Chondrocyte (in vitro differentiated cells): ENCODE data around the gene ADRA1B. TPM values are rescaled to one million over a fixed set of nuclear protein-coding genes. Genes with fewer than 3 reads are reported as not detected.

Experiments used
- DNase-seq: peaks from one replicate; pipeline ENCODE4 v3.0.0; 2021; ENCODE audit warnings: mixed read lengths, low spot score
- H3K27ac Mint-ChIP-seq: one replicate; pipeline ENCODE4 v1.8.0; 2021; ENCODE audit warnings: mild to moderate bottlenecking, moderate library complexity, mixed read lengths; ENCODE audit not compliant: unreplicated experiment
- H3K27me3 Mint-ChIP-seq: 2 replicates; pipeline ENCODE4 v1.8.0; 2021; ENCODE audit warnings: low read depth, mixed read lengths
- H3K36me3 Mint-ChIP-seq: 2 replicates; pipeline ENCODE4 v1.8.0; 2021; ENCODE audit warnings: low read depth, mixed read lengths
- H3K4me1 Mint-ChIP-seq: 2 replicates; pipeline ENCODE4 v1.8.0; 2021; ENCODE audit warnings: low read depth, mild to moderate bottlenecking, mixed read lengths
- H3K4me3 Mint-ChIP-seq: one replicate; pipeline ENCODE4 v1.8.0; 2021; ENCODE audit warnings: mild to moderate bottlenecking, moderate library complexity, mixed read lengths; ENCODE audit not compliant: unreplicated experiment
- H3K9me3 Mint-ChIP-seq: 2 replicates; pipeline ENCODE4 v1.8.0; 2021; ENCODE audit warnings: low read depth, mixed read lengths
- total RNA-seq: library from RNA; stranded (reverse); gene quantifications from 3 replicates; pipeline ENCODE4 v1.2.1, GENCODE V29; 2021
- TF ChIP-seq, protein P1 (sequence below): fragments of 200-600 bp; sonication (generic); IDR thresholded peaks from 2 replicates; pipeline ENCODE4 v1.5.0; 2021; ENCODE audit warnings: antibody characterized with exemption, mild to moderate bottlenecking, moderate library complexity

The ADRA1B gene
- total RNA-seq, 1 donor from 2014 or later = 0.72 TPM

- TF ChIP-seq, protein P1, sequence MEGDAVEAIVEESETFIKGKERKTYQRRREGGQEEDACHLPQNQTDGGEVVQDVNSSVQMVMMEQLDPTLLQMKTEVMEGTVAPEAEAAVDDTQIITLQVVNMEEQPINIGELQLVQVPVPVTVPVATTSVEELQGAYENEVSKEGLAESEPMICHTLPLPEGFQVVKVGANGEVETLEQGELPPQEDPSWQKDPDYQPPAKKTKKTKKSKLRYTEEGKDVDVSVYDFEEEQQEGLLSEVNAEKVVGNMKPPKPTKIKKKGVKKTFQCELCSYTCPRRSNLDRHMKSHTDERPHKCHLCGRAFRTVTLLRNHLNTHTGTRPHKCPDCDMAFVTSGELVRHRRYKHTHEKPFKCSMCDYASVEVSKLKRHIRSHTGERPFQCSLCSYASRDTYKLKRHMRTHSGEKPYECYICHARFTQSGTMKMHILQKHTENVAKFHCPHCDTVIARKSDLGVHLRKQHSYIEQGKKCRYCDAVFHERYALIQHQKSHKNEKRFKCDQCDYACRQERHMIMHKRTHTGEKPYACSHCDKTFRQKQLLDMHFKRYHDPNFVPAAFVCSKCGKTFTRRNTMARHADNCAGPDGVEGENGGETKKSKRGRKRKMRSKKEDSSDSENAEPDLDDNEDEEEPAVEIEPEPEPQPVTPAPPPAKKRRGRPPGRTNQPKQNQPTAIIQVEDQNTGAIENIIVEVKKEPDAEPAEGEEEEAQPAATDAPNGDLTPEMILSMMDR = no peak
- Mint-ChIP-seq H3K9me3 (no peaks in the 10 kb centered on the region), H3K36me3 (no peaks in the 10 kb centered on the region), H3K27me3 (no peaks in the 10 kb centered on the region), H3K4me3 (no peak overlapping the region), H3K4me1 (peaks cover 35% of the 10 kb centered on the region), H3K27ac (no peak overlapping the region)
- DNase-seq = no peak
These were observed 9.8 kb upstream of the ADRA1B start for GRCh38 chr5:159906463-159906862.

GRCh38 chr5:159906943-159907342, 9.3 kb upstream of the ADRA1B start:
- Mint-ChIP-seq H3K27ac (no peak overlapping the region), H3K36me3 (no peaks in the 10 kb centered on the region), H3K4me3 (no peak overlapping the region), H3K9me3 (no peaks in the 10 kb centered on the region), H3K4me1 (peaks cover 39% of the 10 kb centered on the region), H3K27me3 (no peaks in the 10 kb centered on the region)
- TF ChIP-seq, protein P1 = no peak
- no peak for DNase-seq

- Mint-ChIP-seq H3K36me3 (no peaks in the 10 kb centered on the region), H3K27me3 (no peaks in the 10 kb centered on the region), H3K4me1 (peaks cover 45% of the 10 kb centered on the region)
These were observed 8.3 kb upstream of the ADRA1B start for GRCh38 chr5:159907689-159908590.

DNA sequence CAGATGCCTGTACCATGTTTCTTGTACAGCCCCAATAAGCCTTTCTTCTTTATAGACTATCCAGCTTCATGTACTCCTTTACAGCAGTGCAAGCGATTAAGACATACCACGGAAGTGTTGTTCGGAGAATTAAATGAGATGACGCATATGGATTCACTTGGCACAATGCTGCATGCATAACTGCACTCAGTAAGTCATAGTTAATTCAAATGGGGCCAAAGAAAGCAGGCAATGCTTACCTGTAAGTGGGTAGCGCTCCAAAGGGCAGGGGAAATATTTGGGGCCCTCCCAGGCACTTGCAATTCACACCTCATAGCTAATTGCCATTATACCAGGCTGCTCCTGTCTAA, 7.7 kb upstream of the ADRA1B start:
- Mint-ChIP-seq H3K27ac (no peak overlapping the region), H3K27me3 (no peaks in the 10 kb centered on the region), H3K9me3 (no peaks in the 10 kb centered on the region), H3K4me3 (no peak overlapping the region), H3K4me1 (peaks cover 47% of the 10 kb centered on the region), H3K36me3 (no peaks in the 10 kb centered on the region)
- DNase-seq = no peak
- TF ChIP-seq, protein P1 = no peak

More at GRCh38 chr5:159907689-159908590, 8.3 kb upstream of the ADRA1B start:
- no peak overlapping the region for H3K27ac Mint-ChIP-seq
- TF ChIP-seq, protein P1 = no peak
- H3K9me3 Mint-ChIP-seq = no peaks in the 10 kb centered on the region
- H3K4me3 Mint-ChIP-seq = no peak overlapping the region
- no peak for DNase-seq

DNA sequence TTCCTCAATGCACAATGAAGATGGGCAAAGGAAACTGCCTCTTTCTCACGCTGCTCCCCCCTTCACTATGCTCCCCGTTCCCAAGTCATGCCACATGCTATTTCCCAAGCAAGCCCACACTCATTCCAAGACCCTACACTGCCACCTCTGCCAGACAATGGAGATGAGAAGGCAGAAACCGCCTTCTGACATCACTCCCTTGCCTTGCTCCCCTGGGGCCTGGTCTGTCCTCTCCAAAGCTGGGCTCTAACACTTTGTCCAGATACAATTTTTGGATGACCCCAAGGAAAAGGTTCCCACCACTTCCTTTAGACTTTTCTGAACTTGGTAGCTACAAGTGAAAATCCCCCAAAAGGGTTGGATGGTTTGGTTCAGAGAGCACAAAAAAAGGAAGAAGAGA, 7.2 kb upstream of the ADRA1B start:
- Mint-ChIP-seq H3K36me3 (no peaks in the 10 kb centered on the region), H3K4me1 (peaks cover 51% of the 10 kb centered on the region), H3K27ac (no peak overlapping the region), H3K4me3 (no peak overlapping the region), H3K9me3 (no peaks in the 10 kb centered on the region), H3K27me3 (no peaks in the 10 kb centered on the region)
- TF ChIP-seq, protein P1 = no peak
- DNase-seq = no peak
